ENCODE data around the gene SEC14L5. TPM values are rescaled to one million over a fixed set of nuclear protein-coding genes. Genes with fewer than 3 reads are reported as not detected.

SEC14L5 gene
- total and polyA plus RNA-seq, 2 experiments from 2014 or later: 2.6 to 5.9 TPM

DNA sequence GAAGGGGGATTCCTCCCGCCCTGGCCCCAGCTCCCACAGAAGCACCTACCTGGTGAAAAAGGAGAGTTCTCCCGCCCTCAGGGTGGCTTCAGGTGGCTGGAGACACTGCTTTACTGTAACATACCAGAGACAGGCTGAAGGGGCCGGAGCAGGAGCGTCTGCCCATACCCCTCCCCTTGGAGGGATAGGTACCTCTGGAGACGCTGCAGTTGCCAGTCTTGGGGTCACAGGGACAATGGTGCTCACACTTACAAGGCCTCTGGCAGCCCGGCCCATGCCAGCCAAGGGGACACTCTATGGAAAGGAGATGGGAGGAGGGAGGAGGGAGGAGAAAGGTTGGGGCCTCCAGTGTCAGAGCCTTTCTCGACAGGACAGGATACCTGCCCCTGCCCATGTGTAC, 69.0 kb downstream of the SEC14L5 start (continued):
- TF ChIP-seq, protein P1, sequence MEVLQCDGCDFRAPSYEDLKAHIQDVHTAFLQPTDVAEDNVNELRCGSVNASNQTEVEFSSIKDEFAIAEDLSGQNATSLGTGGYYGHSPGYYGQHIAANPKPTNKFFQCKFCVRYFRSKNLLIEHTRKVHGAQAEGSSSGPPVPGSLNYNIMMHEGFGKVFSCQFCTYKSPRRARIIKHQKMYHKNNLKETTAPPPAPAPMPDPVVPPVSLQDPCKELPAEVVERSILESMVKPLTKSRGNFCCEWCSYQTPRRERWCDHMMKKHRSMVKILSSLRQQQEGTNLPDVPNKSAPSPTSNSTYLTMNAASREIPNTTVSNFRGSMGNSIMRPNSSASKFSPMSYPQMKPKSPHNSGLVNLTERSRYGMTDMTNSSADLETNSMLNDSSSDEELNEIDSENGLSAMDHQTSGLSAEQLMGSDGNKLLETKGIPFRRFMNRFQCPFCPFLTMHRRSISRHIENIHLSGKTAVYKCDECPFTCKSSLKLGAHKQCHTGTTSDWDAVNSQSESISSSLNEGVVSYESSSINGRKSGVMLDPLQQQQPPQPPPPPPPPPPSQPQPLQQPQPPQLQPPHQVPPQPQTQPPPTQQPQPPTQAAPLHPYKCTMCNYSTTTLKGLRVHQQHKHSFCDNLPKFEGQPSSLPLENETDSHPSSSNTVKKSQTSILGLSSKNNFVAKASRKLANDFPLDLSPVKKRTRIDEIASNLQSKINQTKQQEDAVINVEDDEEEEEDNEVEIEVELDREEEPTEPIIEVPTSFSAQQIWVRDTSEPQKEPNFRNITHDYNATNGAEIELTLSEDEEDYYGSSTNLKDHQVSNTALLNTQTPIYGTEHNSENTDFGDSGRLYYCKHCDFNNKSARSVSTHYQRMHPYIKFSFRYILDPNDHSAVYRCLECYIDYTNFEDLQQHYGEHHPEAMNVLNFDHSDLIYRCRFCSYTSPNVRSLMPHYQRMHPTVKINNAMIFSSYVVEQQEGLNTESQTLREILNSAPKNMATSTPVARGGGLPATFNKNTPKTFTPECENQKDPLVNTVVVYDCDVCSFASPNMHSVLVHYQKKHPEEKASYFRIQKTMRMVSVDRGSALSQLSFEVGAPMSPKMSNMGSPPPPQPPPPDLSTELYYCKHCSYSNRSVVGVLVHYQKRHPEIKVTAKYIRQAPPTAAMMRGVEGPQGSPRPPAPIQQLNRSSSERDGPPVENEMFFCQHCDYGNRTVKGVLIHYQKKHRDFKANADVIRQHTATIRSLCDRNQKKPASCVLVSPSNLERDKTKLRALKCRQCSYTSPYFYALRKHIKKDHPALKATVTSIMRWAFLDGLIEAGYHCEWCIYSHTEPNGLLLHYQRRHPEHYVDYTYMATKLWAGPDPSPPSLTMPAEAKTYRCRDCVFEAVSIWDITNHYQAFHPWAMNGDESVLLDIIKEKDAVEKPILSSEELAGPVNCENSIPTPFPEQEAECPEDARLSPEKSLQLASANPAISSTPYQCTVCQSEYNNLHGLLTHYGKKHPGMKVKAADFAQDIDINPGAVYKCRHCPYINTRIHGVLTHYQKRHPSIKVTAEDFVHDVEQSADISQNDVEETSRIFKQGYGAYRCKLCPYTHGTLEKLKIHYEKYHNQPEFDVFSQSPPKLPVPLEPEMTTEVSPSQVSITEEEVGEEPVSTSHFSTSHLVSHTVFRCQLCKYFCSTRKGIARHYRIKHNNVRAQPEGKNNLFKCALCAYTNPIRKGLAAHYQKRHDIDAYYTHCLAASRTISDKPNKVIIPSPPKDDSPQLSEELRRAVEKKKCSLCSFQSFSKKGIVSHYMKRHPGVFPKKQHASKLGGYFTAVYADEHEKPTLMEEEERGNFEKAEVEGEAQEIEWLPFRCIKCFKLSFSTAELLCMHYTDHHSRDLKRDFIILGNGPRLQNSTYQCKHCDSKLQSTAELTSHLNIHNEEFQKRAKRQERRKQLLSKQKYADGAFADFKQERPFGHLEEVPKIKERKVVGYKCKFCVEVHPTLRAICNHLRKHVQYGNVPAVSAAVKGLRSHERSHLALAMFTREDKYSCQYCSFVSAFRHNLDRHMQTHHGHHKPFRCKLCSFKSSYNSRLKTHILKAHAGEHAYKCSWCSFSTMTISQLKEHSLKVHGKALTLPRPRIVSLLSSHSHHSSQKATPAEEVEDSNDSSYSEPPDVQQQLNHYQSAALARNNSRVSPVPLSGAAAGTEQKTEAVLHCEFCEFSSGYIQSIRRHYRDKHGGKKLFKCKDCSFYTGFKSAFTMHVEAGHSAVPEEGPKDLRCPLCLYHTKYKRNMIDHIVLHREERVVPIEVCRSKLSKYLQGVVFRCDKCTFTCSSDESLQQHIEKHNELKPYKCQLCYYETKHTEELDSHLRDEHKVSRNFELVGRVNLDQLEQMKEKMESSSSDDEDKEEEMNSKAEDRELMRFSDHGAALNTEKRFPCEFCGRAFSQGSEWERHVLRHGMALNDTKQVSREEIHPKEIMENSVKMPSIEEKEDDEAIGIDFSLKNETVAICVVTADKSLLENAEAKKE (CRISPR knock-in tag; IDR thresholded peaks at IDR 0.05): no peak
- no peak for TF ChIP-seq ZNF114 (CRISPR knock-in tag; IDR thresholded peaks at IDR 0.05)
- TF ChIP-seq JUNB (IDR thresholded peaks at IDR 0.05; ENCODE audit: unreplicated experiment): no peak
- no peak for TF ChIP-seq EZH2phosphoT487 (IDR thresholded peaks at IDR 0.05; ENCODE audit: unreplicated experiment)
- TF ChIP-seq STAT1 (IDR thresholded peaks at IDR 0.05; ENCODE audit: unreplicated experiment): no peak

DNA sequence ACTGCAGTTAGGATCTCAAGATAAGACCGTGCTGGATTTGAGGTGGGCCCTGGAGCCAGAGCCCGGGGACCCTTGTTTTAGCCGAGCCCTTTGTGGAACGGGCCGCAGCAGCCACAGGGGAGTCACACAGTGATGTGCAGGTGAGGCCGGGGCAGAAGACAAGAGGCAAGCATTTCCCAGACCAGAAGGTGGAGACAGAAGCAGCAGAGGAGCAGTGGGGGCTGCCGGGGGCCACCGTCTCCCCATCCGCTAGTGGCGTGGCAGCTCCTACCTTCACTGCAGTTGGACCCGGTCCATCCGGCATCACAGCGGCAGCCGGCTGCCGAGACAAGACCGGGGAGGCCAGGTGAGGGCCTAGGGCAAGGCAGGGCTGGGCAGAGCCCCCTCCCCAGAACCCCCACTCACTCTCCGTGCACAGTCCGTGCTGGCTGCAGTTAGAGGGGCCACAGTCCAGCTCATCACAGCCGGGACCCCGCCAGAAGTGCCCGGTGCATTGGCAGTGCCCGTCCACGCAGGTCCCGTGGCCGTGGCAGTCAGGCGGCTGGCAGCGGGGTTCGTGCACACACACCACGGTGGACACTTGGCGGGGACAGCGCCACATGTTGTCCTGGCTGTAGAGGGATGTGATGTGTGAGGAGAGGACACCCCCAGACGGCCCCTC, 69.6 kb downstream of the SEC14L5 start:
- Histone ChIP-seq H3K4me1 (ENCODE audit: insufficient read depth) (peaks cover 2% of the 10 kb centered on the region; the same call in 1 of the 2 replicates), H3K79me2 (replicated peaks; ENCODE audit: insufficient read depth) (no peaks in the 10 kb centered on the region; the same call in 1 of the 2 replicates), H3K9me2 (ENCODE audit: insufficient read depth) (no peaks in the 10 kb centered on the region), H4K20me1 (replicated peaks; ENCODE audit: insufficient read depth) (no peaks in the 10 kb centered on the region), H3K27ac (ENCODE audit: low read depth) (no peak overlapping the region), H3K27me3 (ENCODE audit: insufficient read depth) (peaks cover under 1% of the 10 kb centered on the region), H3K36me3 (ENCODE audit: insufficient read depth) (no peaks in the 10 kb centered on the region), H3F3A (replicated peaks; ENCODE audit: low read depth) (no peaks in the 10 kb centered on the region), H2AFZ (no peak overlapping the region), H3K4me3 (no peak overlapping the region), H3K4me2 (no peak overlapping the region)
- Mint-ChIP-seq H3K4me1 (peaks cover 10% of the 10 kb centered on the region; the same call in 2 of the 3 replicates), H3K36me3 (ENCODE audit: low read depth) (no peaks in the 10 kb centered on the region), H3K4me3 (no peak overlapping the region), H3K27me3 (ENCODE audit: insufficient read depth, low read depth, poor library complexity) (peaks cover 12% of the 10 kb centered on the region), H3K9me3 (no peaks in the 10 kb centered on the region), H3K27ac (no peak overlapping the region)
- DNase-seq (ENCODE audit: low spot score) (no peak), ATAC-seq (no peak)
- TF ChIP-seq EZH2 (IDR thresholded peaks at IDR 0.05; ENCODE audit: low read depth, unreplicated experiment) (no peak), JUNB (IDR thresholded peaks at IDR 0.05; ENCODE audit: unreplicated experiment) (no peak), STAT1 (IDR thresholded peaks at IDR 0.05; ENCODE audit: unreplicated experiment) (no peak), NANOG (IDR thresholded peaks at IDR 0.05; ENCODE audit: borderline replicate concordance) (no peak), ZNF114 (CRISPR knock-in tag; IDR thresholded peaks at IDR 0.05) (no peak), EZH2phosphoT487 (IDR thresholded peaks at IDR 0.05; ENCODE audit: unreplicated experiment) (no peak)
- TF ChIP-seq, protein P1 (CRISPR knock-in tag; IDR thresholded peaks at IDR 0.05): no peak
